Epithelial cell of esophagus (primary cell): ENCODE data around the gene UBXN11.
"Not testable (repeated sequence)": the region's sequence is repeated elsewhere in the genome, so short reads cannot be mapped to it uniquely, and the experiment has no call there.

Source experiments
- DNase-seq: peaks from one replicate; pipeline ENCODE4 v3.0.0; 2010; ENCODE audit warnings: low read depth
- H3K4me3 ChIP-seq: 2 replicates; pipeline ENCODE4 v1.5.1; 2011; ENCODE audit warnings: mild to moderate bottlenecking, low read length, control low read depth
- TF ChIP-seq, protein P1 (sequence below): IDR thresholded peaks from 2 replicates; pipeline ENCODE4 v1.5.1; 2011; ENCODE audit warnings: low read depth, mild to moderate bottlenecking, low read length, control low read depth, inconsistent platforms; ENCODE audit not compliant: insufficient read depth; ENCODE audit errors: missing control alignments

The UBXN11 gene

DNA sequence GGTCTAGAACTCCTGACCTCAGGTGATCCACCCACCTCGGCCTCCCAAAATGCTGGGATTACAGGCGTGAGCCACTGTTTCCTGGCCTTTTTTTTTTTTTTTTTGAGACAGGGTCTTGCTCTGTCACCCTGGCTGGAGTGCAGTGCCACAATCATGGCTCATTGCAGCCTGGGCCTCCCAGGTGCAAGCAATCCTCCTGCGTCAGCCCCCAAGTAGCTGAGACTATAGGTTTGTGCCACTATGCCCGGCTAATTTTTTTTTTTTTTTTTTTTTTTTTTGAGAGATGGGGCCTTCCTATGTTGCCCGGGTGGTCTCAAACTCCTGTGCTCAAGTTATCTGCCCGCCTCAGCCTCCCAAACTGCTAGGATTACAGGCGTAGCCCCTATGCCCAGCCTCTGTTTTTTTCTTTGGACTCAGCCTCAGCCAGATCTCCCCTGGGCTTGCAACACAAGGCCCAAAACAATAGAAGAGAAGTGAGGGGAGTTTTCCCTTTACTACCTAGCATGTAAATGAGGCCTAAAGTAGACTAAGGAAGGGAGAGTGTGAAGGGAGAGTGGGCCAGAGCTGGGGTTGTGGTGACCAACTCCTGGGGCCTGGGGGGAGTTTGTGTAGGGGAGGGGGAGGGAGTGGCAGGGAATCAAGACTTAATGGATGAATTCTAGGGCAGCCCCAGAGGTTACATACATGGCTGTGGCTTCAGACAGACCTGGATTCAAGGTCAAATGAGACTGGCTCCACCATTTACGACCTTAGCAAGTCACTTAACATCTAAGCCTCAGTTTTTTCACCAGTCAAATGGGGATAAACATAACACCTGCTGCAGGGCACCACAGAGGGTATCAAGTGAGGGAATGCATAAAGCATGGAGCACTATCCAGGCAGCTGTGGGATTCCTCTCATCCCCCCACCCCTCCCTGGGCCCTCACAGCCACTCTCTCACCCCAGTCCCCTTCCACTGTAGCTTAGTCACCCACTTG, 9.7 kb upstream of the UBXN11 start:
- no peak overlapping the region for H3K4me3 ChIP-seq
- TF ChIP-seq, protein P1, sequence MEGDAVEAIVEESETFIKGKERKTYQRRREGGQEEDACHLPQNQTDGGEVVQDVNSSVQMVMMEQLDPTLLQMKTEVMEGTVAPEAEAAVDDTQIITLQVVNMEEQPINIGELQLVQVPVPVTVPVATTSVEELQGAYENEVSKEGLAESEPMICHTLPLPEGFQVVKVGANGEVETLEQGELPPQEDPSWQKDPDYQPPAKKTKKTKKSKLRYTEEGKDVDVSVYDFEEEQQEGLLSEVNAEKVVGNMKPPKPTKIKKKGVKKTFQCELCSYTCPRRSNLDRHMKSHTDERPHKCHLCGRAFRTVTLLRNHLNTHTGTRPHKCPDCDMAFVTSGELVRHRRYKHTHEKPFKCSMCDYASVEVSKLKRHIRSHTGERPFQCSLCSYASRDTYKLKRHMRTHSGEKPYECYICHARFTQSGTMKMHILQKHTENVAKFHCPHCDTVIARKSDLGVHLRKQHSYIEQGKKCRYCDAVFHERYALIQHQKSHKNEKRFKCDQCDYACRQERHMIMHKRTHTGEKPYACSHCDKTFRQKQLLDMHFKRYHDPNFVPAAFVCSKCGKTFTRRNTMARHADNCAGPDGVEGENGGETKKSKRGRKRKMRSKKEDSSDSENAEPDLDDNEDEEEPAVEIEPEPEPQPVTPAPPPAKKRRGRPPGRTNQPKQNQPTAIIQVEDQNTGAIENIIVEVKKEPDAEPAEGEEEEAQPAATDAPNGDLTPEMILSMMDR = no peak

DNA sequence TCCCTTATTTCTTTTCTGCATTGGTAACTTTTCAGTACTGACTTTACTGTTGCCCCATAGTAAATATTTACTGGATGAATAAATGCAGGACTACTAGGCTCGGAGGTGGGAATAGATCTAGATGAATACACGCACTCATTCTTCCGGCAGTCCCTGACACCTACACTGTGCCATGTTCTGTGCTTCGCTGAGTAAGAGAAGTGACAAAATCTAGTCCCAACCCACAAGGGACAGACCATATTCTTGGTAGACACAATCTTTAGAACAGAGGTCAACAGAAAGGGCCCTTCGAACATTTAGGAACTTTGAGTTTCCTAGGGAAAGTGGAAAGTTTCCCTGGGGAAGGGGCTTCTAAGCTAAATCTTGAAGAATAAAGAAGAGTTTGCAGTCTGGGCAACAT, 8.1 kb upstream of the UBXN11 start:
- no peak for DNase-seq
- no peak overlapping the region for H3K4me3 ChIP-seq
- TF ChIP-seq, protein P1 = no peak

More for the DNA sequence above, 9.7 kb upstream of the UBXN11 start:
- DNase-seq = no peak

DNA sequence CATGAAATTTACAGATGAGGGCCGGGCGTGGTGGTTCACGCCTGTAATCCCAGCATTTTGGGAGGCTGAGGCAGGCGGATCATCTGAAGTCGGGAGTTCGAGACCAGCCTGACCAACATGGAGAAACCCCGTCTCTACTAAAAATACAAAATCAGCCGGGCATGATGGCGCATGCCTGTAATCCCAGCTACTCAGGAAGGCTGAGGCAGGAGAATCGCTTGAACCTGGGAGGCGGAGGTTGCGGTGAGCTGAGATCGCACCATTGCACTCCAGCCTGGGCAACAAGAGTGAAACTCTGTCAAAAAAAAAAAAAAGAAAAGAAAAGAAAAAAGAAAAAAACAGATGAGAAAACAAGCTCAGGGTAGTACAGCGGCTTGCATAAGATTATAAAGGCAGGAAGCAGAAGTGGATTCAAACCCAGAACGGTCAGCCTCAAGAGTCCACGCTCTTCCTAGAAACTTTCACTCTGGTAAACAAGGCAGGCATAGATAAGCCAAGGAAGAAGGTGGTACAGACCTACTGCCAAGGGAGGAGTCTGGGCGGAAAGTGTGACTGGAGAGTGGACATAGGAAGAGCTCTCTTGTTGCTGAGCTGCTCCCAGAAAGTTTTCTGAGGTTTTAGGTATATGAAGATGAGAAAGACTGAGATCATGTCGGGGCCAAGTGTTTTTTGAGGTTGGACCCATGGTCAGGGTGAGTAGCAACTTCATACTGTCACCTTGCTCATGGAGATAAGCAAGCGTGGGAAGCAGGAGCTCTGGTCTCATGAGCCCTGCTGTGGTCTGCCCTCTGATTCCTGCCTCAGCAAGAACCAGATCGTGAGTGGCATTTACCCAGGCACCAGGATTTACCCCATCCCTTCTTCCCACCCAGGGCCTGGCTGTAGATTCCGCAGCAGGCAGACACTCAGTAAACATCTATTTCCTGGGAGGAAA, 1.8 kb upstream of the UBXN11 start:
- not testable (repeated sequence) for DNase-seq

DNA sequence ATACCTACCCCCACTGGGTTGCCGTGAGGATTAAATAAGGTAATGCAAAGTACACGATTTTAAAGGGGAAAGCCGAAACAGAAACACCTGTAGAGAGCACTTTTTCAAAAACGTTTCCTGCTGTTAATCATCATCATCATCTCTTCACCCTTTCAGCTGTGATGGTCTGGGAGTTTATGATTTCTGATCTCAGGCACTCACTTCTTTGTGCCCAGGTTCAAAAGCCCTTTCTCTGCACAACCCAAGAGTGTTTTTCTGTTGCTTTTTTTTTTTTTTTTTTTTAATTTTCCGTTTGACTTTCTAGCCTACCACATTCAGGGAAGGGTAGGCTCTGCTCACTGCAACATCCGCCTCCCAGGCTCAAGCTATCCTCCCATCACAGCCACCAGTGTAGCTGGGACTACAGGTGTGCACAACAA, 936 bp upstream of the UBXN11 start:
- no peak overlapping the region for H3K4me3 ChIP-seq
- TF ChIP-seq, protein P1 = no peak
- no peak for DNase-seq

More for the DNA sequence above, 1.8 kb upstream of the UBXN11 start:
- H3K4me3 ChIP-seq = not testable (repeated sequence)

DNA sequence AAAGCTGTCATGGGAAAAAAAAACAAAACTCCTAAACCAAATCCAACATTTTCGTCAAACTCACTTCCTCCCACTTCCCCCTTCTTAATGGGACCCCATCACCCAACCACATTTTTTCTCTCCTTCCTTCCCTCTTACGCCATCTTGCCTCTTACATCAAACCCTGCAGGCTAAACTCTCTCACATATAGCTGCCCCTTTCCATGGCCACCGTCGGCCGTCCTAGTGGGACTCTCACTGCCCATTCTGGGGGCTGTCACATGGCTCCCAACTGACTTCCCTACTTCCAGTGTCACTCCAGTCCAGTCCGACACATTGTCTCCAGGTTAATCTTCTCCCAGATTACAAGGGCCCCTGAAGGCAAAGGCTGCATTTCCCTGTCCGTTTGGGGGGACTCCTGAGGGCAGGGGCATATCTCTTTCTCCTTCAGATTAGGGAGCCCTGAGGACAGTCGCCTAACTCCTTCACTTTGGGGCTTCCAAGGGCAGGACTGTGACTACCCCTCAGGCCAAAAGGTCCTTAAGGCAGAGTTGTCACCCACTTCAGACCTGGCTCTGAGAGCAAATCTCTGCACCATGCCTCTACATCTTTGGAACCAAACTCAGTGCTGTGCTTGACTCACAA, 658 bp downstream of the UBXN11 start:
- no peak for DNase-seq
- TF ChIP-seq, protein P1 = no peak
- H3K4me3 ChIP-seq = peak overlapping the region; percentile 92

DNA sequence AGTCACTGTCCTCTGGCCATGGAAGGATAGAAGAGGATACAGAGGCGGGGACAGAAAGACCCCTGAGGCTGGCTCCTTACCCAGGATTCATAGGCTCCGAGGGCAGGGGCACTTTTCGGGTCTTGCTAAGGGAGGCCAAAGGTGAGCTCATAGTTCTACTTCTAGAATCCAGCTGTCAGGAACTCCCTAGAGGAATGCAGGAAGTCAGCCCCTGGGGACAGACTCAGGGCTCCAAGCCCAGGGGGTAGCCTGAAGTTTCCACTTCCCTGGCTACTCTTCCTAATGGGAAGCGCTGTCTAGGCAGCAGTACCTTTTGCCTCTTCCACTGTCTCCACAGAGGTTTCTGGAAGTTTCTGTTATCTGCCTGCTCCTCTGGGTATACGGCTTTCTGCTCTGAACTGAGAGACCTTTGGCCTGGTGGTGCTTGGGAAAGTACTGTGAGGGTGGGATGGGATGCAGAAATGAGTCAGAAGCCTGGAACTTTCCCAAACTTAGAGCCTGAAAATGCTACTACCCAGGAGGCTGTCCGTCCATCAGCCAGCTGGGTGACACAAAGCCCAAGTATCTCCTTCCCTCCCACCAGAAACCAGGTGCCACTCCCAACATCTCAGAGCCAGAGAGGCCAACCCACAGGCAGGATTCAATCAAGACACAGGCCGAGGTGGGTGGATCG, 3.6 kb downstream of the UBXN11 start:
- TF ChIP-seq, protein P1 = no peak
- no peak overlapping the region for H3K4me3 ChIP-seq
- DNase-seq = peak; percentile 34
